Activated T-helper 2 cell treated with anti-CD3 and anti-CD28 coated beads, Interferon-gamma antibody, Interleukin-2, Interleukin-4, amounts not matched to agents 10 μg/mL and 5 μg/mL and 100 μg/mL, durations not matched to agents 14 hours and 24 hours and 36 hours (primary cell): ENCODE results near the gene GUCA2B. TPM values are rescaled to one million over a fixed set of nuclear protein-coding genes. Genes with fewer than 3 reads are reported as not detected.

Source experiments
- DNase-seq: peaks from one replicate; pipeline ENCODE4 v3.0.0; 2021; ENCODE audit warnings: low spot score
- H3K27ac Mint-ChIP-seq: one replicate; pipeline ENCODE4 v1.8.0; 2021; ENCODE audit warnings: mixed read lengths
- H3K27me3 Mint-ChIP-seq: one replicate; pipeline ENCODE4 v1.8.0; 2021; ENCODE audit warnings: low read depth, mixed read lengths
- H3K36me3 Mint-ChIP-seq: one replicate; pipeline ENCODE4 v1.8.0; 2021; ENCODE audit warnings: low read depth, mixed read lengths
- H3K4me1 Mint-ChIP-seq: one replicate; pipeline ENCODE4 v1.8.0; 2021; ENCODE audit warnings: low read depth, mixed read lengths
- H3K4me3 Mint-ChIP-seq: one replicate; pipeline ENCODE4 v1.8.0; 2021; ENCODE audit warnings: low read depth, mild to moderate bottlenecking, moderate library complexity, mixed read lengths
- H3K9me3 Mint-ChIP-seq: one replicate; pipeline ENCODE4 v1.8.0; 2021; ENCODE audit warnings: mixed read lengths
- intact Hi-C: fragments of 100-400 bp; cut with micrococcal nuclease; formaldehyde crosslinking; loops from one replicate; pipeline ENCODE4 v1.15.1; 2023
- total RNA-seq: library from RNA; stranded (reverse); gene quantifications from 2 replicates; pipeline ENCODE4 v1.2.3, GENCODE V29; 2022

GUCA2B gene
- total RNA-seq, 1 donor from 2014 or later: not detected

- Mint-ChIP-seq H3K36me3 (peaks cover 5% of the 10 kb centered on the region), H3K4me3 (no peak overlapping the region), H3K27ac (no peak overlapping the region), H3K27me3 (no peaks in the 10 kb centered on the region), H3K4me1 (no peaks in the 10 kb centered on the region), H3K9me3 (no peaks in the 10 kb centered on the region)
- intact Hi-C loops: no loop called here
- no peak for DNase-seq
Measured at GRCh38 chr1:42173961-42174735, 20.9 kb downstream of the GUCA2B start.

- Mint-ChIP-seq H3K27me3 (no peaks in the 10 kb centered on the region), H3K4me3 (no peak overlapping the region), H3K4me1 (no peaks in the 10 kb centered on the region), H3K36me3 (peaks cover 9% of the 10 kb centered on the region), H3K27ac (no peak overlapping the region), H3K9me3 (no peaks in the 10 kb centered on the region)
- intact Hi-C loops: loop anchor here (5.0 kb wide), 1 partner anchor 157 kb away; no protein-coding TSS in a partner anchor
- DNase-seq: no peak
Measured at GRCh38 chr1:42175314-42176054, 22.3 kb downstream of the GUCA2B start.

- intact Hi-C loops: loop anchor here (5.0 kb wide), 1 partner anchor 155 kb away; no protein-coding TSS in a partner anchor
- Mint-ChIP-seq H3K27ac (no peak overlapping the region), H3K36me3 (peaks cover 17% of the 10 kb centered on the region), H3K4me1 (no peaks in the 10 kb centered on the region), H3K4me3 (no peak overlapping the region), H3K27me3 (no peaks in the 10 kb centered on the region), H3K9me3 (no peaks in the 10 kb centered on the region)
- no peak for DNase-seq
Measured at GRCh38 chr1:42176902-42177519, 23.8 kb downstream of the GUCA2B start.

- H3K36me3 Mint-ChIP-seq: peaks cover 17% of the 10 kb centered on the region
- no peaks in the 10 kb centered on the region for H3K4me1 Mint-ChIP-seq
- no peak for DNase-seq
- H3K27ac Mint-ChIP-seq: no peak overlapping the region
- no peaks in the 10 kb centered on the region for H3K27me3 Mint-ChIP-seq
- no peak overlapping the region for H3K4me3 Mint-ChIP-seq
- no peaks in the 10 kb centered on the region for H3K9me3 Mint-ChIP-seq
- intact Hi-C loops: loop anchor here (5.0 kb wide), 1 partner anchor 155 kb away; no protein-coding TSS in a partner anchor
Measured at GRCh38 chr1:42177541-42177981, 24.4 kb downstream of the GUCA2B start.

GRCh38 chr1:42178249-42178648, 25.0 kb downstream of the GUCA2B start:
- H3K9me3 Mint-ChIP-seq: no peaks in the 10 kb centered on the region
- peaks cover 17% of the 10 kb centered on the region for H3K36me3 Mint-ChIP-seq
- no peak overlapping the region for H3K27ac Mint-ChIP-seq
- no peaks in the 10 kb centered on the region for H3K4me1 Mint-ChIP-seq
- no peak overlapping the region for H3K4me3 Mint-ChIP-seq
- DNase-seq: no peak
- H3K27me3 Mint-ChIP-seq: no peaks in the 10 kb centered on the region
- intact Hi-C loops: loop anchor here (5.0 kb wide), 1 partner anchor 154 kb away; no protein-coding TSS in a partner anchor

GRCh38 chr1:42179275-42179674, 26.1 kb downstream of the GUCA2B start:
- intact Hi-C loops: loop anchor here (5.0 kb wide), 1 partner anchor 153 kb away; no protein-coding TSS in a partner anchor
- Mint-ChIP-seq H3K27ac (no peak overlapping the region), H3K27me3 (no peaks in the 10 kb centered on the region), H3K36me3 (peaks cover 17% of the 10 kb centered on the region), H3K4me1 (no peaks in the 10 kb centered on the region), H3K9me3 (no peaks in the 10 kb centered on the region), H3K4me3 (no peak overlapping the region)
- DNase-seq: no peak

GRCh38 chr1:42179900-42180329, 26.7 kb downstream of the GUCA2B start:
- peaks cover 21% of the 10 kb centered on the region for H3K36me3 Mint-ChIP-seq
- no peaks in the 10 kb centered on the region for H3K4me1 Mint-ChIP-seq
- intact Hi-C loops: loop anchor here (5.0 kb wide), 1 partner anchor 152 kb away; no protein-coding TSS in a partner anchor

GRCh38 chr1:42181687-42182086, 28.5 kb downstream of the GUCA2B start:
- H3K4me1 Mint-ChIP-seq: no peaks in the 10 kb centered on the region
- H3K36me3 Mint-ChIP-seq: peaks cover 30% of the 10 kb centered on the region
- DNase-seq: no peak
- H3K27ac Mint-ChIP-seq: no peak overlapping the region
- intact Hi-C loops: no loop called here
- H3K9me3 Mint-ChIP-seq: no peaks in the 10 kb centered on the region
- H3K27me3 Mint-ChIP-seq: no peaks in the 10 kb centered on the region
- H3K4me3 Mint-ChIP-seq: no peak overlapping the region

More at GRCh38 chr1:42179900-42180329, 26.7 kb downstream of the GUCA2B start:
- Mint-ChIP-seq H3K4me3 (no peak overlapping the region), H3K27ac (no peak overlapping the region), H3K9me3 (no peaks in the 10 kb centered on the region), H3K27me3 (no peaks in the 10 kb centered on the region)
- no peak for DNase-seq

- peaks cover 35% of the 10 kb centered on the region for H3K36me3 Mint-ChIP-seq
- no peak for DNase-seq
- no peak overlapping the region for H3K4me3 Mint-ChIP-seq
- no peaks in the 10 kb centered on the region for H3K27me3 Mint-ChIP-seq
- H3K9me3 Mint-ChIP-seq: no peaks in the 10 kb centered on the region
- intact Hi-C loops: no loop called here
- H3K4me1 Mint-ChIP-seq: no peaks in the 10 kb centered on the region
- H3K27ac Mint-ChIP-seq: no peak overlapping the region
Measured at GRCh38 chr1:42183210-42183956, 30.2 kb downstream of the GUCA2B start.

GRCh38 chr1:42183957-42184268, 30.7 kb downstream of the GUCA2B start:
- H3K27me3 Mint-ChIP-seq: no peaks in the 10 kb centered on the region
- peaks cover 35% of the 10 kb centered on the region for H3K36me3 Mint-ChIP-seq
- intact Hi-C loops: no loop called here
- H3K9me3 Mint-ChIP-seq: no peaks in the 10 kb centered on the region
- no peak overlapping the region for H3K4me3 Mint-ChIP-seq
- DNase-seq: no peak
- H3K4me1 Mint-ChIP-seq: no peaks in the 10 kb centered on the region
- no peak overlapping the region for H3K27ac Mint-ChIP-seq

- Mint-ChIP-seq H3K4me1 (no peaks in the 10 kb centered on the region), H3K27ac (no peak overlapping the region), H3K27me3 (no peaks in the 10 kb centered on the region), H3K9me3 (no peaks in the 10 kb centered on the region), H3K36me3 (peaks cover 39% of the 10 kb centered on the region), H3K4me3 (no peak overlapping the region)
- intact Hi-C loops: no loop called here
- DNase-seq: no peak
Measured at GRCh38 chr1:42184616-42185015, 31.4 kb downstream of the GUCA2B start.

GRCh38 chr1:42186152-42186551, 32.9 kb downstream of the GUCA2B start:
- H3K9me3 Mint-ChIP-seq: no peaks in the 10 kb centered on the region
- H3K27ac Mint-ChIP-seq: peak overlapping the region; percentile 3
- H3K36me3 Mint-ChIP-seq: peaks cover 43% of the 10 kb centered on the region
- H3K4me1 Mint-ChIP-seq: no peaks in the 10 kb centered on the region
- intact Hi-C loops: no loop called here
- no peak overlapping the region for H3K4me3 Mint-ChIP-seq
- no peak for DNase-seq
- H3K27me3 Mint-ChIP-seq: no peaks in the 10 kb centered on the region
